GDM1 (cell line): Measurements from ENCODE around the gene TTLL1.
"Not testable (repeated sequence)": the region's sequence is repeated elsewhere in the genome, so short reads cannot be mapped to it uniquely, and the experiment has no call there.

Source experiments
- DNase-seq: peaks from one replicate; lab custom pipeline; 2025; lab: John Stamatoyannopoulos, UW

The TTLL1 gene

DNA sequence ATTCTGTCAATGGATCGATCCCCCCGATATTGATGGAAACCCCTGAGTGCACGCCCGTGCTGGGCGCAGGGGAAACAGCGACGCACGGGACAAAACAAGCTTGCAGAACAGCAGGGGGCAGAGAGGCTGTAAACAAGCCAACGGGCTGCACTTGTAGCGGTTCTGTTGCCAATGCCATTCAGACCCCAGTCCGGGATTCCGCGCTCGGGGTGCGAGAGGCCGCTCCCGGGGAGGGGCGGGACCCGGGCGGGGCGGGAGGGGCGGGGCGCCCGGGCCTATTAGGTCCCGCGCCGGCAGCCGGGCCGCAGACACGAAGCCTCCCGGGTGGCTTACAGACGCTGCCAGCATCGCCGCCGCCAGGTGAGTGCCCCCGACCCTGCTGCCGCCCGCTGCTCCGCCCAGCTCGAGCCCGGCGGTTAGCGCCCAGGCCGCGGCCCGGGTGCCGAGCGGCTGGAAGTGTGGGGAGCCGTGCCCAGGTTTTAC is 21.3 kb upstream of the TTLL1 start, which contains the start of gene BIK:
BIK (plus strand) TSS at position 307 of the 483 bp plus-strand sequence. CDS start 13,273 bp downstream, outside the sequence.
- no peak for DNase-seq

DNA sequence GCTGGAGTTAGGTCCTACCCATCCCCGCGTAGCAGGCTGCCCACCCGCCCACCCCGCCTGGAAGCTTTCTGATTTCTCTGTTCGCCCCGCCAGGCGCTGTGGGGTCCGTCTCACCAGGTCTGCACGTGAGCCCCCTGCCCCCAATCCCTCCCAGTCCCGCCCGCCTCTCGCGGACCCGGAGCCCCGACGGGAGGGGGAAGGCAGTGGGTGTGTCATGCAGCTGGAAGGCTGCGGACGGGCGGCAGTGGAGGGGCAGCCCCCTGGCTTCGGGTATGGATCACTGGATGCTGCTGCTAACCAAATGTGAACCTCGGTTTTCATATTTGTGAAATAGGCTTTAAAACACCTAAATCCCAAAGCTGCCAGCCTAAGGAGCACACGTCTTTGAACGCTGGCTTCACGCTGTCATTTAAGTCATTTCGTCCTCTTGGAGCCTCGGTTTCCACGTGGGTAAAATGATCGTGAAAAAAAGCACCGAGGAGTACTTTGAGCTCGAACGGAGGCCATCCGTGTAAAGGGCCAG is 20.8 kb upstream of the TTLL1 start:
- DNase-seq: no peak

DNA sequence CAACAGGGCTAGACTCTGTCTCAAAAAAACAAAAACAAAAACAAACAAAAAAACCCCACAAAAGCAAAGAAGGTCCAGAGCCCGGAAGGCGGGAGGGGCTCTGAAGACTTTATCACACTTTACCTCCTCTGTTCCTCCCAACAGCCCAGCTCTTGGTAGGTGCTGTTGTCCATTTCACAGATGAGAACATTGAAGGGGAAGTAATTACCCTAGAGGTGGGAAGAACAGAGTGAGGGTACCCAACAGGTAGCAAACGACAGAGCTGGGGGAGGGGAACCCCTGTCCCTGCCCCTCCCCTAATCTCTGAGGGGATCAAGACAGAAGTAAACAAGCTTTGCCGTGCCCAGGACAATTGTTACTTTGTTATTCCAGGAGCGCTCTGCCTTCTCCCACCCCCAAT is 20.3 kb upstream of the TTLL1 start:
- DNase-seq: no peak

DNA sequence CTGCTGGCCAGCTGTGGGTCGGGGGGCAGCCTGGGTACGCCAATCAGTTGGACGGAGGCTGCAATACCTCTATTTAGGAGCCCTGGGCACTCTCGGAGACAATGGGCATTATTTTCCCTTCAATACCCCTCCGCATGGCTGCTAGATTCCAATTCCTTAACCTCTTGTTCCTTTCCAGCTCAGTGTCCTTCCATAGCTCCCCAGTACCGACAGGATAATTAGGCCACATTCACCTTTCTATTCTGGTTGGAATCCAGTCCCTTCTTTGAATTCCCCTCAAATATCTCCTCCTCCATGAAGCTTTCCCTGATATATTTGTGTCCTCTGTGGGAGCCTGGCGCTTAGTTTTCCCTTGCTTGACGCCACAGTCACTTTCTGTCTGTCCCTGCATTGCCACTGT is 17.1 kb upstream of the TTLL1 start:
- no peak for DNase-seq

DNA sequence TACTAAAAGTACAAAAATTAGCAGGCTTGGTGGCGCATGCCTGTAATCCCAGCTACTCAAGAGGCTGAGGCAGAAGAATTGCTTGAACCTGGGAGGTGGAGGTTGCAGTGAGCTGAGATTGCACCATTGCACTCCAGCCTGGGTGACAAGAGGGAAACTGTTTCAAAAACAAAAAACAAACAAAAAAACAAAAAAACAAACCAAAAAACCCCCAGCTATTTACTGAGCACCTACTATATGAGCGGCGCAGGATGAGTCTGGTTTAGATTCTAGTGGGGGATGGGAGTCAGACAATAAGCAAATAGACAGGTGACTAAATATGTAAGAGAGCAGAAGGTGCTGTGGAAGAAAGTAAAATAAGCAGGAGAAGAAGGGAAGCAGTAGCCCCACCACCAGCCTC is 15.8 kb upstream of the TTLL1 start:
- not testable (repeated sequence) for DNase-seq

DNA sequence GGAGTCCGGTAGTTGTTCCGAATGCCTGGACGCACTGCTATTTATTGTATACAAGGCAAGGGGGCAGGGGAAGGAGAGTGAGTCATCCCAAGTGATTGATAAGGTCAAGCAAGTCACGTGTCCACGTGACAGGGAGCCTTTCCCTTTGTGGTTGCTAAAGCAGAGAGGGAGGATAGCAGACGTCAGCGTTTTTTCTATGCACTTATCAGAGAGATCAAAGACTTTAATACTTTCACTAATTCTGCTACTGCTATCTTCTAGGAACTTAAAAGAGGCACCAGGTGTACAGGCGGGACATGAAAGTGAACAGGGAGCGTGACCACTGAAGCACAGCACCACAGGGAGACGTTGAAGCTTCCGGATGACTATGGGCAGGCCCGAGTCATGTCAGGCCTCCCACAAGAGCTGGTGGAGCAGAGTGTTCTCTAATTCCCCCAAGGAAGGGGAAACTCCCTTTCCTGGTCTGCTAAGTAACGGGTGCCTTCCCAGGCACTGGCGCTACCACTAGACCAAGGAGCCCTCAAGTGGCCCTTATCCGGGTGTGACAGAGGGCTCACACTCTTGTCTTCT is 14.9 kb upstream of the TTLL1 start:
- not testable (repeated sequence) for DNase-seq

DNA sequence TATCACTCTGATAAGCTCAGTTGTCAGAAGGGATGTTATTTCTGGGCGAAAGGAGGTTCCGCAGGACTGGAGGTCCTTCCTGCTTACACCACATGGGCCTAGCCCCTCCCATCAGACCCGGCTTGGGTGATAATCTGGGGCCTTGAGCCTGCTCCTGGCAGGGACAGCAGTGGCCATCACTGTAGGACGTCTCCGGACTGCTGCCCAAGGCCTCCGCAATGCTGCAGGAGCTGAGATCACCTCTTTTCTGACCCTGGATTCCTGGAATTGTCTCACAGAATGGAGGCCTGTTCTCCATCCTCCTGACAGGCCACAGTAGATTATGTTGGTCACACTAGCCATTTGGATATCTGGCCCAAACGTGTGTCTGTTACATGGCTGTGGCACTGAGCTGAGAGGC is 12.1 kb upstream of the TTLL1 start:
- no peak for DNase-seq

DNA sequence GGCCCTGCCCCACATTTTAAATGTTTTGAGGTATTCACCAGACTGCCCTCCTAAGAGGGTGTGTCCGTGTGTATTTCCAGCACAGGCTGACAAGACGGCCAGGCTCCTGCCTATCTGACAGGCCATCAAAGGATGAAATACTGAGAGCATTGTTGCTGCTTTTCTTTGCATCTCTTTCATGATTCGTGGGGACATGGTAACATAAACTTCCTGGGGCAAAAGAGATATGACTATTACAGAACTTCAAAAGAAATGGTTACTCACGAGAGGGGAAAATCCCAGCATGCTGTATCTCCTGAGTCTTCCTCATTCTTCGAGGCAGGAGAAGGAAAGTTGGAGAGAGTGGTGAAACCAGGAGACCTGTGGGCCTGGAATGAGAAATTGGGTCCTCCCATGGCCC is 11.0 kb upstream of the TTLL1 start:
- DNase-seq: no peak

DNA sequence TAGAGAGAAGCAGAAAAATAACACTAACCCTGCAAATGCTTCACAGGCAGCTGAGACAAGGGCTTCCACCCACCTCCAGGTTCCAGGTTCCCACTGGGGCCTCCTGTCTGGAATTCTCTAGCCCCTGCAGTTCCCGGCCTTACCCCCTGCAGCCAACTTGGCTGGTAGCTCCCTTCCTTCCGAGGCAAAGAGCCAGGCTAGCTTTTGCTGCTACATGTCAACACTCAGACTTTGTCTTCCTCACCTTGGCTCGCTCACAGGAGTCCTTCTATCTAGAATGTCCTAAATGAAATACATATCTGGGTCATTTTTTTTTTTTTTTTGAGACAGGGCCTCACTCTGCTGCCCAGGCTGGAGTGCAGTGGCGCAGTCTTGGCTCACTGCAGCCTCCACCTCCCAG is 9.9 kb upstream of the TTLL1 start:
- DNase-seq: no peak

DNA sequence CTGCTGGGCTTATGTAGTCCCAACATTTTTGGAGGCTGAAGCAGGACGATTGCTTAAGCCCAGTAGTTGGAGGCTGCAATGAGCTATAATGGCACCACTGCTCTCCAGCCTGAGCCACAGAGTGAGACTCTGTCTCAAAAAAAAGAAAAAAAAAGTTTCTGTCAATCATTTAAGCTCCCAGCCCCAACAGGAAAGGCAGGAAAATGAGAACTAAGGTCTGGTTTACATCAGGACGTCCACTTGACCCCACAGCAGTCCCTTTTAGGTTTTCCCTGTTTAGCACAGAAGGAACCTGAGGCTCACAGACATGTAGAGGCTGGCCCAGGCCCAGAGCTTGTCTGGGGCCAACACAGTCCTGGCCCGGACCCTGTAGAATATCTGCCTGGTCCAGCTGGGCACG is 9.2 kb upstream of the TTLL1 start:
- no peak for DNase-seq

DNA sequence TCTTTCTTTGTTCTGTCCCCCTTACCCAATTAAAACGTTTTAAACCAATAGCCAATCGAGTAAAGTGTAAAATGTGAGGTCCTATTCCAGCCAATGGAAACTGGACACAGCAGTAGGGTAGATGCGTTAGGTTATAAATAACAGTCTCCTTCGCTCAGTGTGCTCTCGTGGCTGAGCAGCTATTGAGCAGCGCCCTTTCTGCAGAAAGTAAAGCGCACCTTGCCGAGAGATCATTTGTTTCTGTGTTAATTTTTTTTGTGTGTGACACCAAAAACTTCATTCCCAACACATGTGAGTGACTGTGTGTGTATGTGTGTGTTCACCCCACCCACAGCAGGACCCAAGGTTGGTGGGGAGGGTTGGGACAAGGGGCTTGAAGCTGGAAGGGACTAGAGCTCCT is 7.2 kb upstream of the TTLL1 start:
- no peak for DNase-seq

DNA sequence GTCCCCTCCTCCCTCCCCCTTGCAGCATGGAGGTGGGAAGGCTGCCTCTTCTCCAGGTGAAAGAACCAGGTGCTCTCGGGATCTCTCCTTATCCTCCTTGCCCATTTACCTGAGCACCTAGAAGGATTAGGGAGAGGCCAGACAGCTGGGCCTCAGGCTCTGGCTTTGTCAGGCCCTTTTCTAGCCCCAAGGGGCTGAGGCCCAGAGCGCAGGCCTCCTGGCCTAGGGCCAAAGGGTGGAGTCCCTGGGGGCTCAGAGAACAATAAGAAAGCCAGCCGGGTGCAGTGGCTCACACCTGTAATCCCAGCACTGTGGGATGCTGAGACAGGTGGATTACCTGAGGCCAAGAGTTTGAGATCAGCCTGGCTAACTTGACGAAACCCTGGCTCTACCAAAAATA is 5.4 kb upstream of the TTLL1 start:
- DNase-seq: no peak

DNA sequence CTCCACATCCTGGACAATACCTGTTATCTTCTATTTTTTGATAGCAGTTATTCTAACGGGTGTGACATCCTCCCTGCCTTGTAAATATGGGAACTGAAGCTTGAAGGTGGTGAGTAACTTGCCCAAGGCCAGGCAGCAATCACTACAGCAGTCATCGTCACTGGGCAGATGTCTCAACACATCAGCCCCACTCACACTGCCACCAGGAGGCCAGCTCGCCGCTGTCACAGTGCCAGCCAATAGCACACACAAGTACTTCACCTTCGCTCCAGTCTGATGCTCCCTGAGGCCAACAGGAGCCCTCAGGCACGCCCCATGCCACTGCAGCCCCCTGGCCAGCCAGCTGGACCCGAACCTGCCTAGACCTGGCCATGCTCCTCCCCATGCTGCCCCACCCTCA is 4.9 kb upstream of the TTLL1 start:
- DNase-seq: no peak

DNA sequence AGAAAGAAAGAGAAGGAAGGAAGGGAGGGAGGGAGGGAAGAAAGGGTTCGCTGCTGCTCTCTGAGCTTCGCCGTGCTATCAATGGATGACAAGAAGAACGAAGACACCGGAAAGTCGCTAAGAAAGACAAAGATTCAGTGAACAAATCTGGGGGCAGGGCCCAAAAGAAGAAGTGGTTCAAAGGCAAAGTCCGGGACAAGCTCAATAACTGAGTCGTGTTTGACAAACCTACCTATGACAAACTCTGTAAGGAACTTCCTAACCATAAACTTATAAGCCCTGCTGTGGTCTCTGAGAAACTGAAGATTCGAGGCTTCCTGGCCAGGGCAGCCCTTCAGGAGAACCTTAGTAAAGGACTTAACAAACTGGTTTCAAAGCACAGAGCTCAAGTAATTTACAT is 2.9 kb upstream of the TTLL1 start:
- peak; percentile 25 for DNase-seq

DNA sequence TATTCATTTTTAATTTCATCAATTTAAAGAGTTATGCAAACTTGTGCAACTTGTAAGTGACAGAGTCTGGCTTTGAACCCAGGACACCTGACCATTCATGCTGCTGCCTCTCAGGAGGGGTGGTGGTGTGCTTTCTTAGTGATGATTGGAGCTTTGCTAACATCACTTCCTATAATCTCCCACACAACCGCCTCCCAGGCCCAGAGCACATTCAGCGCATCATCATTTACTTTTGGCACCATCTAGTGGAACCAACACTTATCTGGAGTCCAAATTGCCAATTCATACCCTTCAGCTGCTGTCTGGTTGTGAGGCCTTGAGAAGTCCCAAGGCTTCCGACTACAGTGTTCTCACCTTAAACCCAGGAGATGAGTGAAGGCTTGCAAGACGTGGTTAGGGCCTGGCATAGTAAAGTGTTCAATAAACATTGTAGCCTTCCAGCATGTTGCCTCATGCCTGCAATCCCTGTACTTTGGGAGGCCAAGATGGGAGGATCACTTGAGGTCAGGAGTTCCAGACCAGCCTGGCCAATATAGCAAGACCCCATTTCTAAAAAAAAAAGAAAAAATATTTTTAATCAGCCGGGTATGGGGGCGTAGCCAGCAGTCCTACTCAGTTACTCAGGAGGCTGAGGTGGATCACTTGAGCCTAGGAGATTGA is 1.1 kb upstream of the TTLL1 start:
- DNase-seq: peak; percentile 72

DNA sequence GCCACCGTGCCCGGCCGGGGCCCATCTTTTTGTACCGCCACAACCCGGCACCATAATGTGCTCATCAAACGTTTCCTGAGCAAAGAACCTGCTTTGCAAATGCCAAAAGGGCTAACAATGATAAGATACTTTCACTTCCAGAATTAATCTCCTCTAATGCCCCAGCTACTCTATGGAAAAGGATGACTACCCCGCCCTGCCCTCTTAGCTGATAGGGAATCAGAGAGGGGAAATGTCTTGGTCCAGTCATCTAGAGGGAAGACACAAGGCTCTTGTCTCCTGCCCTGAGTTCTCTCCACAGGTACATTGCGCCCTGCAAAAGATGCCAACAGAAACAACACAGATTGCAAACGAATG is 586 bp downstream of the TTLL1 start:
- no peak for DNase-seq

DNA sequence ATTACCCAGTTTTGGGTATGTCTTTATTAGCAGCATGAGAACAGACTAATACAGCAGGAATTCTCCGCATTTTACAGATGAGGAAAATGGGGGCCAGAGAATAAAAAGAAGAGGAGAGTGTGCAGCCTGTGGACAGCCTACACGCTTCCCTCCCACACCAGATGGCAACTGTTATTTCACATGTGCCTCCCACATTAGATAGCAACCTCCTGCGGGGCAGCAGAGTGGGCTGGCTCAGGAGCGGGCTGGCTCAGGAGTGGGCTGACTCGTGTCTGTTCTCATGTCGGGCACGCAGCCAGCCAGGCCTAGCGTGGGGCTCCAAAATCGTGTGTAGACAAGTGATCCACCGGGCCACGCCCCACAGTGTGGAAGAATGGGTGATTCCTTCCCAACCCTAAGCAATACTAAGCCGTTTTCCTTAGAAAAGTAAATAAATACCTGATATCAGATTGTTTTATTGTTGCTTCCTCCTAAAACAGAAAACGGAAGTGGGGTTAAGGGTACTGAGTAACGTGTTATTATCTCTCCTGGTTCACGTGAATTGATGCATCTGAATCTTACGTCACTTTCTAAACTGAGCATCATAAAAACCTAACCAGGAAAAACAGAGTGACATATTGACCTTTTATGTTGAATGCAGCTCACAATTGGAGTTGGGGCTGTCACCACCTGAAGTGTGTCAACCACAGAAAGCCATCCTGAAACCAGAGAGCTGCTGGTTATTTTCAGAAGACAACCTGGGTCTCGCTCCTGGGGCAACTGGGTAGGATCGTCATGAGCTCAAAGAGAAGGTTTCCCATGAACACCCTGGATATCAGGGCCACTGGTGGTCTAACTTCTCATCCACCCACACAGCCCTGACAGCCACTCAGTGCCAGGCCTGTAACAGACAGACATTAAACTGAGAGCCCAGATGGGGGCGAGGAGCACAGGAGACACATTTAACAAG is 3.3 kb downstream of the TTLL1 start:
- DNase-seq: no peak

DNA sequence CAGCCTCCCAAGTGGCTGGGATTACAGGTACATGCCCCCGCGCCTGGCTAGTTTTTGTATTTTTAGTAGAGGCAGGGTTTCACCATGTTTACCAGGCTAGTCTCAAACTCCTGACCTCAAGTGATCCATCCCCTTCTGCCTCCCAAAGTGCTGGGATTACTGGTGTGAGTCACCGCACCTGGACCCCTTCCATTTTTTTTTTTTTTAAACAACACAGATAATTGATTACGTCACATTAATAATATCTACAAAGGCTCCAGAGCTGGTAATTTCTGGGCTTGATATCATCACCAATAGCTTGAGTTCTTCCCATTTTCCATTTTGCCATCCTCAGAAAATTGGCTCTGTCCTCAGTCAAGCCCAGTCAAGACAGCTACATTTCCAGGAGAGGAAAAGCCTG is 7.2 kb downstream of the TTLL1 start:
- DNase-seq: no peak

DNA sequence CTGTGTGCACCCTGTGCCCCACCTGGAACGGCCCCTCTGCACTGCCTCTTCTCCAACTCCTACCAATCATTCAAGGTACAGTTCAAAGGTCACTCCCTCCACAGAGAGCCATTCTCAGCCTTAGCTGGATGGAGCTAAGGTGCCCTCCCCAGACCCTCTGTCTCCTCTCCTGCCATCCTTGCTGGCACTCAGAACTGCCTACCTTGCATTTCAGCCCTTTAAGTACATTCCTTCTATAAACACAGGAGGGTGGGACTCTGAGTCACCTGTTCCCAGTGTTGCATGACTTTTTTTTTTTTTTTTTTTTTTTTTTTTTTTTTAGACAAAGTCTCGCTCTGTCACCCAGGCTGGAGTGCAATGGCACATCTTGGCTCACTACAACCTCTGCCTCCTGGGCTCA is 8.6 kb downstream of the TTLL1 start:
- no peak for DNase-seq

DNA sequence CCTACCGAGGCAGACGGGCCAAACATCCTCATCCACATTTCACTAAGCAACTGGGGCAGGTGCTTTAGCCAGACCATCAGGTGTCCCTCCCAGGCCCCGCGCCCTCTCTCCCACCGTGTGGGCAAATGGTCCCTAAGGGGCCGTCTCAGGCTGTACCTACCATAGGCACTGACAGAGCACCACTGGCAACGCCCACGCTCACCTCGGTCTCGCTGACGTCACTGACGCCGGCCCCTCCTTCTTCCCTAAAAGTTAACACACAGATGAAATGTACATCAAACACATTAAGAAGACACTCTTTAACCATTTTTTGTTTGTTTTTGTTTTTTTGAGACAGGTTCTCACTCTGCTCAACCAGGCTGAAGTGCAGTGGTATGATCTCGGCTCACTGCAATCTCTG is 9.4 kb downstream of the TTLL1 start:
- DNase-seq: no peak

DNA sequence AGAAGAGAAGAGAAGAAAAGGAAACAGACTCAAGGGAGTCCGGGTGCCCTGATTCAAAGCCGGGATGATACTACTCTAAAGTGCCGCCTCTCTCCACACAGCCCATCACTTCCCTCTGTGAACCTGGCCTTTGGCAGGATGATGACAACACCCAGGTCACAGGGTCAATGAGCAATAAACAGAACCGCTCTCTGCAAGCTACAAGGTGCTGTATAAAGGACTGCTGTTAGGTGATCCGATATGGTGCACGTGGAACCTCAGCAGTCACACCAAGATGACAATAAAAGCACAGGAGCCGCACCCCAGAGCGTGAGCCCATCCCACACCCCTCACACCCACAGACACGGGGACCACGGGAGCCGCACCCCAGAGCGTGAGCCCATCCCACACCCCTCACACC is 10.7 kb downstream of the TTLL1 start:
- no peak for DNase-seq

DNA sequence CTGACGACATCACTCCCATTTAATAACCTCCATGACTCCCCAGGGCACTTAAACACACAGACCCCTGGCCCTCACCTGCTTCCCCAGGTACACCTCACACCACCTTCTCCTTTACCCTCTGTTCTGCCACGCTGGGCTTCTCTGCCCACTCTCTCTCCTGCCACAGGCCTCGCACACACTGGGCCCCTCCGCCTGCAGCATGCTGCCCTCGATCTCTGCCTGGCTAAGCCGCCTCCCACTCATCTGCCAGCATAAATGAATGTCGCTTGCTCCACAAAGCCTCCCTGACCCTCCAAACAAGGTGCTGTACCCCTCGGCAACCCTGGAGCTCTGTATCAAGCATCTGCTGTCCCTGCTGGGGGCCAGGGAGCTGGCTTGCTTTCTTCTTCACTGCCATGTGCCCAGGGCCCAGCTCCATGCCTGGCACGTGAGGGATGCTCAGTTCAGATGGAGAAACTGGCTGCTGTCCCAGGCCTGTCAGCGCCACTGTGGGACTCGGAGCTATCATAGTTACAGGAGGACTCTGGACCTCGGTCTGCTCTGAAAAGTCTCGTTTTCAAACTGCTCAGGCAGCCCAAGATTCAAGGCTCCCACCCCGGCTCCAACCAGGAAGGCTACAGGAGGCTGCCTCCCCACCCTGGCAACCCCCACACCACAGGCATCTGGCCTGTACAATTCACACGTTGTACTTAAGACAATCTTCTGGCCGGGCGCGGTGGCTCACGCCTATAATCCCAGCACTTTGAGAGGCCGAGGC is 11.9 kb downstream of the TTLL1 start:
- DNase-seq: no peak
